GM23248 (cell line): ENCODE measurements around the gene CDON. TPM values are rescaled to one million over a fixed set of nuclear protein-coding genes. Genes with fewer than 3 reads are reported as not detected.

Experiments used
- DNase-seq: peaks from one replicate; pipeline ENCODE4 v3.0.0-alpha.2; 2015
- H2AFZ ChIP-seq: fragments of 200-600 bp; sonication (generic); 2 replicates; pipeline ENCODE4 v1.6.1; 2016; ENCODE audit warnings: antibody characterized with exemption
- H3F3A ChIP-seq: fragments of 200-600 bp; sonication (generic); 2 replicates; pipeline ENCODE4 v1.6.1; 2016; ENCODE audit warnings: mild to moderate bottlenecking, antibody characterized with exemption, mixed run types; ENCODE audit not compliant: insufficient read depth
- H3K27ac ChIP-seq: fragments of 200-600 bp; sonication (generic); 2 replicates; pipeline ENCODE4 v1.5.1; 2016; ENCODE audit warnings: mild to moderate bottlenecking
- H3K27me3 ChIP-seq: fragments of 200-600 bp; sonication (generic); replicated peaks from 2 replicates; pipeline ENCODE4 v1.6.1; 2016; ENCODE audit warnings: mild to moderate bottlenecking; ENCODE audit not compliant: insufficient read depth
- H3K36me3 ChIP-seq: fragments of 200-600 bp; sonication (generic); 2 replicates; pipeline ENCODE4 v1.6.1; 2016; ENCODE audit warnings: low read depth, mild to moderate bottlenecking
- H3K4me1 ChIP-seq: fragments of 200-600 bp; sonication (generic); 2 replicates; pipeline ENCODE4 v1.6.1; 2016; ENCODE audit warnings: mild to moderate bottlenecking; ENCODE audit not compliant: insufficient read depth
- H3K4me2 ChIP-seq: fragments of 200-600 bp; sonication (generic); one replicate; pipeline ENCODE4 v1.6.1; 2016; ENCODE audit warnings: mild to moderate bottlenecking; ENCODE audit not compliant: unreplicated experiment
- H3K4me3 ChIP-seq: fragments of 200-600 bp; sonication (generic); 2 replicates; pipeline ENCODE4 v1.5.1; 2016; ENCODE audit warnings: mild to moderate bottlenecking
- H3K79me2 ChIP-seq: fragments of 200-600 bp; sonication (generic); 2 replicates; pipeline ENCODE4 v1.6.1; 2016; ENCODE audit warnings: mild to moderate bottlenecking; ENCODE audit not compliant: insufficient read depth
- H3K9ac ChIP-seq: fragments of 200-600 bp; sonication (generic); 2 replicates; pipeline ENCODE4 v1.6.1; 2016; ENCODE audit warnings: mild to moderate bottlenecking
- H3K9me2 ChIP-seq: fragments of 200-600 bp; sonication (generic); 2 replicates; pipeline ENCODE4 v1.6.1; 2016; ENCODE audit warnings: mixed run types, mild to moderate bottlenecking, moderate library complexity; ENCODE audit not compliant: insufficient read depth
- H3K9me3 ChIP-seq: fragments of 200-600 bp; sonication (generic); one replicate; pipeline ENCODE4 v1.6.1; 2017; ENCODE audit warnings: low read depth
- H4K20me1 ChIP-seq: fragments of 200-600 bp; sonication (generic); 2 replicates; pipeline ENCODE4 v1.6.0; 2016; ENCODE audit not compliant: insufficient read depth
- EZH2 ChIP-seq: fragments of 200-600 bp; sonication (generic); IDR thresholded peaks from 2 replicates; pipeline ENCODE4 v1.6.1; 2018; ENCODE audit warnings: antibody characterized with exemption, mild to moderate bottlenecking; ENCODE audit not compliant: insufficient read depth, poor library complexity, severe bottlenecking
- EZH2phosphoT487 ChIP-seq: fragments of 200-600 bp; sonication (generic); IDR thresholded peaks from 2 replicates; pipeline ENCODE4 v1.6.1; 2018; ENCODE audit warnings: antibody characterized with exemption, moderate library complexity, mild to moderate bottlenecking, low read depth; ENCODE audit not compliant: insufficient read depth
- WGBS, 2 experiments: methylation state at CpG; one replicate each; pipeline ENCODE4 v1.1.6; 2015 to 2017; ENCODE audit warnings: low lambda C conversion rate in 2 of 2, low coverage in 1 of 2; ENCODE audit errors: missing lambda C conversion rate in 2 of 2; 5-methylcytosine and 5-hydroxymethylcytosine counted together
- in situ Hi-C: fragments of 300-500 bp; cut with MboI; formaldehyde crosslinking; loops from 2 replicates; pipeline ENCODE4 v1.15.0; 2020
- polyA plus RNA-seq: library from polyadenylated mRNA; unstranded; fragments of >200 nt; fragmentation: Nextera tagmentation; extraction: Ambion mirVana; gene quantifications from 2 replicates; pipeline ENCODE4 v1.2.1, GENCODE V29; 2016
- total RNA-seq: library from RNA; depleted of rRNA; stranded (reverse); fragments of >200 nt; shearing (Covaris generic); gene quantifications from 2 replicates; pipeline ENCODE4 v1.2.3, GENCODE V29; 2014

Gene CDON
- total and polyA plus RNA-seq, 2 experiments from 2014 or later: 2.2 to 10.3 TPM

GRCh38 chr11:126080161-126080941 is 17.7 kb upstream of the CDON start:
- WGBS, 2 experiments: 40 to 46% methylated on average over 8 of the region's 8 CpGs
- Histone ChIP-seq H3K4me2 (no peak overlapping the region), H3K9me3 (no peaks in the 10 kb centered on the region), H3F3A (no peaks in the 10 kb centered on the region), H3K36me3 (no peaks in the 10 kb centered on the region), H3K9ac (no peak overlapping the region), H3K27ac (no peak overlapping the region), H3K79me2 (no peaks in the 10 kb centered on the region), H3K9me2 (no peaks in the 10 kb centered on the region), H4K20me1 (no peaks in the 10 kb centered on the region), H3K4me1 (peaks cover 10% of the 10 kb centered on the region), H2AFZ (0 out of 2 replicates have a peak overlapping the region, but pooled peaks have one; percentile 9), H3K27me3 (0 out of 2 replicates have a peak, but pooled peaks cover 3% of the 10 kb centered on the region), H3K4me3 (no peak overlapping the region)
- TF ChIP-seq EZH2 (no peak), EZH2phosphoT487 (no peak)
- peak; percentile 47 for DNase-seq
- in situ Hi-C loops: no loop called here

- DNase-seq: no peak
- TF ChIP-seq EZH2 (no peak), EZH2phosphoT487 (no peak)
- no peaks in the 10 kb centered on the region for H3K36me3 ChIP-seq
- H3K9me3 ChIP-seq: no peaks in the 10 kb centered on the region
- WGBS, 2 experiments: 32 to 34% methylated on average over 6 of the region's 6 CpGs
- H3K27me3 ChIP-seq: 0 out of 2 replicates have a peak, but pooled peaks cover 3% of the 10 kb centered on the region
- H4K20me1 ChIP-seq: no peaks in the 10 kb centered on the region
- H3K4me2 ChIP-seq: no peak overlapping the region
- H3K4me3 ChIP-seq: no peak overlapping the region
- no peak overlapping the region for H3K27ac ChIP-seq
- H3F3A ChIP-seq: no peaks in the 10 kb centered on the region
- H2AFZ ChIP-seq: 0 out of 2 replicates have a peak overlapping the region, but pooled peaks have one; percentile 9
- H3K79me2 ChIP-seq: no peaks in the 10 kb centered on the region
- no peak overlapping the region for H3K9ac ChIP-seq
- H3K4me1 ChIP-seq: peaks cover 10% of the 10 kb centered on the region
- in situ Hi-C loops: no loop called here
- H3K9me2 ChIP-seq: no peaks in the 10 kb centered on the region
Observed at GRCh38 chr11:126079621-126080124, 17.0 kb upstream of the CDON start.

GRCh38 chr11:126076641-126077040 is 14.0 kb upstream of the CDON start:
- Histone ChIP-seq H3K9ac (no peak overlapping the region), H3K36me3 (no peaks in the 10 kb centered on the region), H3K9me2 (no peaks in the 10 kb centered on the region), H3K4me3 (no peak overlapping the region), H4K20me1 (no peaks in the 10 kb centered on the region), H2AFZ (no peak overlapping the region), H3K27me3 (0 out of 2 replicates have a peak, but pooled peaks cover 3% of the 10 kb centered on the region), H3K4me2 (no peak overlapping the region), H3K27ac (no peak overlapping the region), H3K79me2 (no peaks in the 10 kb centered on the region), H3K9me3 (no peaks in the 10 kb centered on the region), H3F3A (no peaks in the 10 kb centered on the region), H3K4me1 (peaks cover 10% of the 10 kb centered on the region)
- TF ChIP-seq EZH2phosphoT487 (no peak), EZH2 (no peak)
- DNase-seq: no peak
- 78 to 81% methylated on average over 1 of the region's 1 CpG for WGBS, 2 experiments
- in situ Hi-C loops: no loop called here

- H3K27me3 ChIP-seq: 0 out of 2 replicates have a peak, but pooled peaks cover 5% of the 10 kb centered on the region
- TF ChIP-seq EZH2 (no peak), EZH2phosphoT487 (no peak)
- 67 to 68% methylated on average over 9 of the region's 9 CpGs for whole genome bisulfite sequencing, 2 experiments
- H3K9ac ChIP-seq: no peak overlapping the region
- in situ Hi-C loops: no loop called here
- no peak overlapping the region for H2AFZ ChIP-seq
- no peaks in the 10 kb centered on the region for H3K79me2 ChIP-seq
- H3K4me2 ChIP-seq: no peak overlapping the region
- no peaks in the 10 kb centered on the region for H3K9me3 ChIP-seq
- no peak overlapping the region for H3K4me3 ChIP-seq
- no peaks in the 10 kb centered on the region for H3K9me2 ChIP-seq
- DNase-seq: no peak
- no peaks in the 10 kb centered on the region for H3F3A ChIP-seq
- H4K20me1 ChIP-seq: no peaks in the 10 kb centered on the region
- H3K36me3 ChIP-seq: no peaks in the 10 kb centered on the region
- no peaks in the 10 kb centered on the region for H3K4me1 ChIP-seq
- no peak overlapping the region for H3K27ac ChIP-seq
Observed at GRCh38 chr11:126072801-126073594, 10.3 kb upstream of the CDON start.
